KG1 (cell line): ENCODE measurements around the gene REEP3.
"Not testable (repeated sequence)": the region's sequence is repeated elsewhere in the genome, so short reads cannot be mapped to it uniquely, and the experiment has no call there.

Experiments
- DNase-seq: peaks from one replicate; lab custom pipeline; 2025; lab: John Stamatoyannopoulos, UW

The REEP3 gene, protein sequence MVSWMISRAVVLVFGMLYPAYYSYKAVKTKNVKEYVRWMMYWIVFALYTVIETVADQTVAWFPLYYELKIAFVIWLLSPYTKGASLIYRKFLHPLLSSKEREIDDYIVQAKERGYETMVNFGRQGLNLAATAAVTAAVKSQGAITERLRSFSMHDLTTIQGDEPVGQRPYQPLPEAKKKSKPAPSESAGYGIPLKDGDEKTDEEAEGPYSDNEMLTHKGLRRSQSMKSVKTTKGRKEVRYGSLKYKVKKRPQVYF

DNA sequence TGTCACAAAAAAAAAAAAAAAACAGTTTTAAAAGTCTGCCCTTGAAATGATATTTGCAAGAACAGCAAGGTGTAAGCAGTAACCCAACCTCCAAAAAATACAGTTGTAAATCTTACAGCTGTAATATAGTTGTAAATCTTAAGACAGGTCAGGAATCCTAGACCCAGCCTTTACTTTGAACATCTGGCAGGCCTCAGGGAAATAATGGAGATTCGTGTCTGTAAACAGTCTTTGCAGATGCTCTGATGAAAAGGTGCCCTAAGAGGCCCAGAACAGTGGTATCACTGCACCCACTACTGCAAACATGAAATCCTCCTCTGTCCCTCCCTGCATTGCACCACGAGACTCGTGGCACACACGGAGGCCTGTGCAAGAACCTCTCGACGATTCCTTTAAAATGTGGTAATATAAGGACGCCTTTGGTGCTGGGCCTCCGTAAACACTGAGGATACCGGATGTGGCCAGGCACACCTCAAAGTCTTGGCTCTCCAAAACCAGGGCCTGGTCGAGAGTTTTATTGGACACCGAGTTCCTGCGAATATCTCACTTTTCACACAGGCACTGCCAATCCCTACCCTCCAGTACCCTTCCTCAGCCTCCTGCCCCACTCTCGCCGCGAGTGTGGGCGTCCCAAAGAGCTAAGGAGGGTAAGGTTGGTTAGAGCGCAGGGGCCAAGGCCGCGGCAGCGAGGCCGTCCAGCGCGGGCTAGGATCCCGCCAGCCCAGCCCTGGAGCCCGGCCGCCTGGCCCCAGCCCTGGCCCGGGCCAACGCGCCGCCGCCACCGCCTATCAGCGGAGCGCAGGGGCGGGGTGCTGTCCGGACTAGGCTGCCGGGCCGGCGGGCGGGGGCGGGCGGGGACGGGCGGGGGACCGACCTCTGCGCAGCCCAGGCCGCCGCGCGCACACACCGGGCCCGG is at the start of gene REEP3:
Gene REEP3, plus strand, starts transcription at position 902 of the 916 bp plus-strand sequence. CDS start 145 bp downstream, outside the sequence.
- DNase-seq, result peak; percentile 47

DNA sequence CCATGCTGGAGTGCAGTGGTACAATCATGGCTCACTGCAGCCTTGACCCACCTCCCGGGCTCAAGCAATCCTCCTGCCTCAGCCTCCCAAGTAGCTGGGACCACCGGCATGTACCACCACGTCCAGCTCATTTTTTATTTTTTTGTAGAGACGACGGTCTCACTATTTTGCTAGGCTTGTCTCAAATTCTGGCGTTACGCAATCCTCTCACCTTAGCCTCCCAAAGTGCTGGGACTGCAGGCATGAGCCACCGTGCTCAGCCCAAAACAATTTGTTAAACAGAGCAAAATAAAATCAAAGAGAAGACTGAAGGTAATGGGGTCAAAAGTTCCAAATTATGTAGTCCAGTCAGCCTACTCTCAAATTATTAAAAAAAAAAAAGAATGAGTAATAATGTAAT is 46.7 kb upstream of the REEP3 start:
- DNase-seq, result no peak

DNA sequence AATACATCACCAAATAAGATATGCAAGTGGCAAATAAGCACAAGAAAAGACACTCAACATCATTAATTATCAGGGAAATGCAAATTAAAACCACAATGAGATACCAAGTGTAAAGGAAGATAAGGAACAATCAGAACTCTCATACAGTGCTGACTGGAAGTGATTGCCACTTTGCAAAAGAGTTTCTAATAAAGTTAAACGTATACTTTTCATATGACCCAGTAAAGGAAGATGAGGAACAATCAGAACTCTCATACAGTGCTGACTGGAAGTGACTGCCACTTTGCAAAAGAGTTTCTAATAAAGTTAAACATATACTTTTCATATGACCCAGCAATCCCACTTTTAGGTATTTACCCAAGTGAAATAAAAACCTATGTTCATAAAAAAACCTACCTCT is 43.3 kb upstream of the REEP3 start:
- DNase-seq, result no peak

GRCh38 chr10:63478564-63478963 is 42.6 kb upstream of the REEP3 start:
- no peak for DNase-seq

- no peak for DNase-seq
Measured at GRCh38 chr10:63480237-63480636, 41.0 kb upstream of the REEP3 start.

DNA sequence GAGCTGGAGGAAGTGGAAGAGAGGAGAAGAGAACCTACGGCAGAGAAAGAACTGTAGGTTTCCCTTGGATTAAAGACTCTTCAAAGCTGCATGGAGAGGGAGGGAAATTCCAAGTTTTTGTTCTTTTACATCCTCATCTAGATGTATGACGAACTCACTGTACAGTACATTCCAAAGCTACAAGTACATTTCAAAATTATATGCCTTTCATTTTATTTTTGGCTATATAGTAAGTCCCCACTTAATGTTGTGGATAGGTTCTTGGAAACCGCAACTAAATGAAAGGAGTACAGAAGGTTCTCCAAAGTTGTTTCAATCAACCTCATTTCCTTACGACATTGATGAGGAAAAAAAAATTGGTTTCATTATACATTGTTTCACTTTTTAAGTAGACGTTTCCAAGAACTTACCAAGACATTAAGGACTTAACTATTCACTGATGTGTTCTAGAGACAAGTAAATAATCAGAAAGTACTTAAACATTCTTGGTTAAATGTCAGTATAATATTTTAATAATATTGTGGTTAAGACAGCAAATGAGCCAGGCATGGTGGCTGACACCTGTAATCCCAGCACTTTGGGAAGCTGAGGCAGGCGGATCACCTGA is 39.3 kb upstream of the REEP3 start:
- DNase-seq, result no peak

- no peak for DNase-seq
Measured at GRCh38 chr10:63483983-63484382, 37.2 kb upstream of the REEP3 start.

- DNase-seq, result no peak
Measured at GRCh38 chr10:63487990-63488389, 33.2 kb upstream of the REEP3 start.

- DNase-seq, result no peak
Measured at GRCh38 chr10:63489838-63490237, 31.4 kb upstream of the REEP3 start.

DNA sequence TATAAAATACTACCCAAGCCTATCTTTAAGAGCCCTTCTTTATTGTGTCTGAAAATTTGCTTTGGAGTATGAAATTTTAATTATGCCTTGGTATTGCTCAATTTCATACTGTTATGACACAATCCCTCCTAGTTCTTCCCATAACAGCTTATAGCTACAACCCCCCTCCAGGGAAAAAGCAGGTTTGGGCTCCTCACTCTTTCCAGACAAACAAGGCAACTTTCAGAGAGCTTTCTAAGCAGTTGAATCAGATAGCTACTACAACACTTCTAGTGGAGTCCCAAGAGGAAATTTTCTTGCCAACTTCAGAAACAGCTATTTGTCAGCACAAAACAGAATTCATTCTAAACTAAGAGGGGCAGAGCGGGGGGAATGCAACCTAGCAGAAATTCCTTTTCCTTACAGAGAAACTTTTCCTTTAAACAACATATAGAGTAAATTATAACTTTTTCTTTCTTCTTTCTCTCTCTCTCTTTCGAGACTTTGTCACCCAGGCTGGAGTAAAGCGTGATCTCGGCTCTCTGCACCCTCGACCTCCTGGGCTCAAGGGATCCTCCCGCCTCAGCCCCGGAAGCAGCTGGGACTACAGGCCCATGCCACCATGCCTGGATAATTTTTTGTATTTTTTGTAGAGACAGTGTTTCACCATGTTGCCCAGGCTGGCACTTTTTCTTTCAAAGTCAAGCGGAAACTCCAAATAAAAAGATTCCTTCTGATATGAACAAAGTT is 29.4 kb upstream of the REEP3 start:
- no peak for DNase-seq

GRCh38 chr10:63492317-63492690 is 28.9 kb upstream of the REEP3 start:
- DNase-seq, result not testable (repeated sequence)

DNA sequence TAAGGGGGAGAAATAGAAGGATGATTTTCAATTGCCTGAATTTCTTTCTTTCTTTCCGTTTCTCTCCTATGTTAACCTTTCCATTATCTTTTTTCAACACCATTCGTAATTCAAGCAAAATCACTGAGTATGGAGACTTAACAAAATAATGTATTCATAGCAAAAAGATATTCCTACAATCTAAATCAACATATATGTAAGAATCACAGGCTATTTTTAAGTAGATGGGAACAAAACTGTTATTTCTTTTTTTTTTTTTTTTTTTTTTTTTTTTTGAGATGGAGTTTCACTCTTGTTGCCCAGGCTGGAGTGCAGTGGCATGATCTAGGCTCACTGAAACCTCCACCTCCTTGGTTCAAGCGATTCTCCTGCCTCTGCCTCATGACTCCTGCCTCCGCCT is 28.2 kb upstream of the REEP3 start:
- no peak for DNase-seq

DNA sequence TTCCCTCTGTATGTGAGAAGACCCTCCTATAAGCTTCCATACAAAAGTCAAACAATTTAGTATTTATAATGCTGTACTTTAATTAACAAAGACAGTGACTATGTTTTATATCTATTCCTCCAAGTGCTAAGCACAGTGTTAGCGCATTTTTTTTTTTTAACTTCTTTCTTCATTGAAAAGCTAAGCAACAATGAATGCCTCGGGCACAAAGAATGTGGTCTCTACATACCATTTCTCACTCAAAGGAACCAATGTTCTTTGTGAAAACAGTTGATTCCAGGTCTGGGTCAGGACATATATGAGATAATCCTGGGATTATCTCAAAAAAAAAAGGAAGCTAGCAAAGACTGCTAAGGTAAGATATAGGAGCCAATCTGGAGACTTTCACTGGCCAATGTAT is 26.2 kb upstream of the REEP3 start:
- no peak for DNase-seq

DNA sequence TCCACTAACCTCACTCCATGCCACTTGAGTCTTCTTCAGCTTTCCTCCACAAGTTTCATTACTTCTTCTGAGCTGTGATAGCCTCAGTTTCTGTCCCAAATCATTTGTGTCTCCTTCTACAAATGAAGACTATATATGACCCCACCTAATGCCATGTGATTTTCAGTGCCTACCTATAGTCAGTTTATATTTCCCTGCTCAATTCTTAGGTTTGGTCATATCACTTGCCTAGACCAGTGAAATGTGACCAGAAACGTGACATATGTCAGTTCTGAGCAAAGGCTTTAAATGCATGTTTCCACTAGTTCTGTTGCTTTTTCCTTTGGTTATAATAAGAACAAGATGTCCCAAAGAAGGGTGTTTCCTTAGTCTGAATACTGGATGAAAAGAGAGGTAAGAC is 24.6 kb upstream of the REEP3 start:
- DNase-seq, result no peak

DNA sequence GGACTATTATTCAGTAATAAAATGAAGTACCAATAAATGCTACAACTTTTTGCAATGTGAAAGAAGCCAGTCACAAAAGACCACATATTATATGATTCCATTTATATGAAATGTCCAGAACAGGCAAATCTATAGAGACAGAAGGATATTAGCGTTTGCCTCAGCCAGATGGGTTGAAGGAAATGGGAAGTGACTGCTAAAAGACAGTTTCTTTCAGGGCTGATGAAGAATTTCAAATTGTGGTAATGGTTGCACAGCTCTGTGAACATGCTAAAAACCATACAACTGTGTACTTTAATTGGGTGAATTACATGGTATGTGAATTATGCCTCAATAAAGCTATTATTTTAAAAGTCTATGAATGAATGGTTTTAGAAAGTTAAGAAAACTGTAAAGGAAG is 23.9 kb upstream of the REEP3 start:
- DNase-seq, result no peak

DNA sequence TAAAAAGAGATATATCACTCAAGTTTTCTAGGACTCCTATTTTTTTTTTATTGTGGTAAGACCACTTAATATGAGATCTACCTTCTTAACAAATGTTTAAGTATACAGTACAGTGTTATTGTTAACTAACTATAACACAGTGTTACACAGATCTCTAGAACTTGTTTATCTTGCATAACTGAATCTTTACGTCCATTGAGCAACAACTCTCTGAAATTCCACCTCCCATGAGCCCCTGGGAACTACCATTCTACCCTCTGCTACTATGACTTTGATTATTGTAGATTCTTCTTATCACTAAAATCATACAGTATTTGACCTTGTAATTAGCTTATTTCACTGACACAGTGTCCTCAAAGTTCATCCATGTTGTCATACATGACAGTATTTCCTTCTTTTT is 22.5 kb upstream of the REEP3 start:
- no peak for DNase-seq

GRCh38 chr10:63500551-63500950 is 20.6 kb upstream of the REEP3 start:
- DNase-seq, result not testable (repeated sequence)

DNA sequence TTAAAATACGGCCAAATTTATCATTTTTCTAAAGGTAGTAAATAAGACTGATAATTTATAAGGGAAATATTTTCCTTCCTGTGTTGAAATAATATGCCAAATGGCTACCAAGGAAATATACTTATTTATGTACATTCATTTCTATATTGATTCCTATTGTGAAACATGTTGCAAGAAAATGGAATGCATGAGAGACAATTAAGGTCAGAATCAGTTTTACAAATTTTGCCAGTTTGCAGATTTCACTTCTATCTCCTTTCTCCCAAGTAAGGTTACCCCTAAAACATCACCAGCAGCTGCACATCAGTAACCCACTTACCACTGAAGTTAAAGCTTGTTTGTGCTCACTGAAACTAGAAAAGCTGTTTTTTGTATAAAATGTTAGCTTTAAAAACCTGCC is 19.2 kb upstream of the REEP3 start:
- DNase-seq, result no peak

DNA sequence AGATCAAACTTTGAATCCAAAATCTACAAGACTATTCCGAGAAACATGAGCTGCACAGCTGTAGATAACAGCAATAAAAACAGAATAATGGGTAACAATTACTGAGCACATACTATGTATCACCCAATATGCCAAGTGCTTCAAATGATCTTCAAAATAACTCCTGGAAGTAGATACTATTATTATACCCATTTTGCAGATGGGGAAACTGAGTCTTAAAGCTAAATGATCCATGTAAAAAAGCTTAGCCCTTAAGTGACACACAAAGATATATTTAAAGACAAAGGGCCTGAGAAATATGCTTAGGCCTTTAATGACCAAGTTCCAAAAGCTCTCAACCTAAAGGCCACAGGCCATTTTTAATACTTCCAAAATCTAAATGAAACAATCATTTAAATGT is 18.4 kb upstream of the REEP3 start:
- DNase-seq, result no peak

- no peak for DNase-seq
Measured at GRCh38 chr10:63503395-63503794, 17.8 kb upstream of the REEP3 start.

GRCh38 chr10:63504145-63504881 is 16.9 kb upstream of the REEP3 start:
- no peak for DNase-seq

- DNase-seq, result no peak
Measured at GRCh38 chr10:63505562-63505961, 15.6 kb upstream of the REEP3 start.
